Measurements from ENCODE around the gene RHBDF1.
"Not testable (repeated sequence)": the region's sequence is repeated elsewhere in the genome, so short reads cannot be mapped to it uniquely, and the experiment has no call there.

Gene RHBDF1

GRCh38 chr16:47234-47633 is 25.2 kb downstream of the RHBDF1 start:
- H3K79me2 ChIP-seq (ENCODE audit: control insufficient read depth, low read length) = peaks cover 69% of the 10 kb centered on the region
- no peaks in the 10 kb centered on the region for H3K9me3 ChIP-seq (ENCODE audit: control insufficient read depth, insufficient read depth, low read length)
- H3K4me2 ChIP-seq (ENCODE audit: low read length) = no peak overlapping the region
- TF ChIP-seq CTCF (IDR thresholded peaks at IDR 0.05; ENCODE audit: low read depth, low read length, poor library complexity, severe bottlenecking) (no peak), EZH2phosphoT487 (IDR thresholded peaks at IDR 0.05; ENCODE audit: borderline replicate concordance, low read length) (no peak)
- peaks cover 19% of the 10 kb centered on the region; the same call in 1 of the 2 replicates for H4K20me1 ChIP-seq (ENCODE audit: control insufficient read depth, insufficient read depth, low read depth, low read length)
- peaks cover 78% of the 10 kb centered on the region for H3K36me3 ChIP-seq (ENCODE audit: control insufficient read depth, low read length)
- no peak overlapping the region for H3K27ac ChIP-seq (ENCODE audit: low read depth, low read length)
- peaks cover 17% of the 10 kb centered on the region for H3K4me1 ChIP-seq (ENCODE audit: control insufficient read depth, low read length)
- H3K4me3 ChIP-seq (ENCODE audit: low read length) = no peak overlapping the region
- no peaks in the 10 kb centered on the region for H3K27me3 ChIP-seq (ENCODE audit: control insufficient read depth, low read length)
- H3F3A ChIP-seq (ENCODE audit: control insufficient read depth, insufficient read depth) = no peaks in the 10 kb centered on the region
- H3K9me2 ChIP-seq (replicated peaks; ENCODE audit: control insufficient read depth, low read length) = no peaks in the 10 kb centered on the region

- not testable (repeated sequence) for H3K9me2 ChIP-seq (replicated peaks; ENCODE audit: control insufficient read depth, low read length); H3K9me3 ChIP-seq (ENCODE audit: control insufficient read depth, insufficient read depth, low read length); H3K27me3 ChIP-seq (ENCODE audit: control insufficient read depth, low read length); H3K4me3 ChIP-seq (ENCODE audit: low read length); H3K4me2 ChIP-seq (ENCODE audit: low read length); H3F3A ChIP-seq (ENCODE audit: control insufficient read depth, insufficient read depth); H3K27ac ChIP-seq (ENCODE audit: low read depth, low read length)
- H4K20me1 ChIP-seq (ENCODE audit: control insufficient read depth, insufficient read depth, low read depth, low read length) = peaks cover 18% of the 10 kb centered on the region; the same call in 1 of the 2 replicates
- peaks cover 79% of the 10 kb centered on the region for H3K36me3 ChIP-seq (ENCODE audit: control insufficient read depth, low read length)
- H3K4me1 ChIP-seq (ENCODE audit: control insufficient read depth, low read length) = peaks cover 12% of the 10 kb centered on the region
- peaks cover 67% of the 10 kb centered on the region for H3K79me2 ChIP-seq (ENCODE audit: control insufficient read depth, low read length)
Observed at GRCh38 chr16:46510-46909, 25.9 kb downstream of the RHBDF1 start.

- Histone ChIP-seq H3K27me3 (ENCODE audit: control insufficient read depth, low read length) (no peaks in the 10 kb centered on the region), H3K9me3 (ENCODE audit: control insufficient read depth, insufficient read depth, low read length) (no peaks in the 10 kb centered on the region), H3K79me2 (ENCODE audit: control insufficient read depth, low read length) (peaks cover 57% of the 10 kb centered on the region), H3F3A (ENCODE audit: control insufficient read depth, insufficient read depth) (no peaks in the 10 kb centered on the region), H4K20me1 (ENCODE audit: control insufficient read depth, insufficient read depth, low read depth, low read length) (peaks cover 9% of the 10 kb centered on the region; the same call in 1 of the 2 replicates), H3K4me2 (ENCODE audit: low read length) (no peak overlapping the region), H3K4me1 (ENCODE audit: control insufficient read depth, low read length) (peaks cover 3% of the 10 kb centered on the region; the same call in 1 of the 2 replicates), H3K4me3 (ENCODE audit: low read length) (no peak overlapping the region), H3K36me3 (ENCODE audit: control insufficient read depth, low read length) (peaks cover 75% of the 10 kb centered on the region), H3K27ac (ENCODE audit: low read depth, low read length) (no peak overlapping the region), H3K9me2 (replicated peaks; ENCODE audit: control insufficient read depth, low read length) (no peaks in the 10 kb centered on the region)
- TF ChIP-seq CTCF (IDR thresholded peaks at IDR 0.05; ENCODE audit: low read depth, low read length, poor library complexity, severe bottlenecking) = no peak
Observed at GRCh38 chr16:45454-45853, 27.0 kb downstream of the RHBDF1 start.

- no peak overlapping the region for H3K4me3 ChIP-seq (ENCODE audit: low read length)
- no peaks in the 10 kb centered on the region for H3K9me3 ChIP-seq (ENCODE audit: control insufficient read depth, insufficient read depth, low read length)
- H3K4me1 ChIP-seq (ENCODE audit: control insufficient read depth, low read length) = peaks cover 7% of the 10 kb centered on the region; the same call in 1 of the 2 replicates
- peaks cover 9% of the 10 kb centered on the region; the same call in 1 of the 2 replicates for H4K20me1 ChIP-seq (ENCODE audit: control insufficient read depth, insufficient read depth, low read depth, low read length)
- no peaks in the 10 kb centered on the region for H3K27me3 ChIP-seq (ENCODE audit: control insufficient read depth, low read length)
- no peaks in the 10 kb centered on the region for H3K9me2 ChIP-seq (replicated peaks; ENCODE audit: control insufficient read depth, low read length)
- no peaks in the 10 kb centered on the region for H3F3A ChIP-seq (ENCODE audit: control insufficient read depth, insufficient read depth)
- no peak overlapping the region for H3K27ac ChIP-seq (ENCODE audit: low read depth, low read length)
- peaks cover 73% of the 10 kb centered on the region for H3K36me3 ChIP-seq (ENCODE audit: control insufficient read depth, low read length)
- TF ChIP-seq CTCF (IDR thresholded peaks at IDR 0.05; ENCODE audit: low read depth, low read length, poor library complexity, severe bottlenecking) = no peak
- TF ChIP-seq EZH2phosphoT487 (IDR thresholded peaks at IDR 0.05; ENCODE audit: borderline replicate concordance, low read length) = no peak
- H3K79me2 ChIP-seq (ENCODE audit: control insufficient read depth, low read length) = peaks cover 49% of the 10 kb centered on the region
- no peak overlapping the region for H3K4me2 ChIP-seq (ENCODE audit: low read length)
Observed at GRCh38 chr16:44655-45054, 27.8 kb downstream of the RHBDF1 start.
